Neural crest cell (in vitro differentiated cells): ENCODE results near the gene MSL3B.

ENCODE experiments used
- DNase-seq: peaks from one replicate; pipeline ENCODE4 v3.0.0; 2021; ENCODE audit warnings: low read depth, mixed read lengths, low spot score
- H3K27ac Mint-ChIP-seq: one replicate; pipeline ENCODE4 v1.8.0; 2021; ENCODE audit warnings: mild to moderate bottlenecking, mixed read lengths; ENCODE audit not compliant: unreplicated experiment
- H3K27me3 Mint-ChIP-seq: 2 replicates; pipeline ENCODE4 v1.8.0; 2021; ENCODE audit warnings: low read depth, mild to moderate bottlenecking, mixed read lengths
- H3K36me3 Mint-ChIP-seq: 2 replicates; pipeline ENCODE4 v1.8.0; 2021; ENCODE audit warnings: low read depth, mild to moderate bottlenecking, mixed read lengths
- H3K4me1 Mint-ChIP-seq: 2 replicates; pipeline ENCODE4 v1.8.0; 2021; ENCODE audit warnings: mixed read lengths
- H3K4me3 Mint-ChIP-seq: one replicate; pipeline ENCODE4 v1.8.0; 2021; ENCODE audit warnings: mild to moderate bottlenecking, mixed read lengths
- H3K9me3 Mint-ChIP-seq: 2 replicates; pipeline ENCODE4 v1.8.0; 2021; ENCODE audit warnings: mixed read lengths
- CTCF ChIP-seq: fragments of 200-600 bp; sonication (generic); conservative IDR thresholded peaks from 2 replicates; pipeline ENCODE4 v1.5.0; 2021; ENCODE audit warnings: antibody characterized with exemption, mild to moderate bottlenecking

The MSL3B gene

GRCh38 chr2:233867993-233868532 is at the start of gene MSL3B:
MSL3B (minus strand) TSS chr2:233868386.
- H3K36me3 Mint-ChIP-seq: peaks cover 44% of the 10 kb centered on the region
- peak; percentile 28 for DNase-seq
- no peak for TF ChIP-seq CTCF
- no peak within 1 kb of the TSS for H3K27ac Mint-ChIP-seq
- peaks cover 8% of the 10 kb centered on the region for H3K4me1 Mint-ChIP-seq
- peak within 1 kb of the TSS; percentile 89 for H3K4me3 Mint-ChIP-seq
- peaks cover 31% of the 10 kb centered on the region for H3K27me3 Mint-ChIP-seq
- peaks cover 21% of the 10 kb centered on the region for H3K9me3 Mint-ChIP-seq

- H3K27ac Mint-ChIP-seq: no peak within 1 kb of the TSS
- H3K9me3 Mint-ChIP-seq: no peaks in the 10 kb centered on the region
- no peak for TF ChIP-seq CTCF
- peaks cover 46% of the 10 kb centered on the region for H3K27me3 Mint-ChIP-seq
- no peaks in the 10 kb centered on the region for H3K36me3 Mint-ChIP-seq
- no peak for DNase-seq
- H3K4me3 Mint-ChIP-seq: no peak within 1 kb of the TSS
- H3K4me1 Mint-ChIP-seq: peaks cover 6% of the 10 kb centered on the region
Measured at GRCh38 chr2:233917116-233917515, 48.9 kb upstream of the MSL3B start, which contains the start of gene TRPM8. TRPM8 (plus strand) TSS chr2:233917373; CDS start chr2:233926538, 9,165 bp downstream.

- TF ChIP-seq CTCF: peak; percentile 46
- Mint-ChIP-seq H3K36me3 (no peaks in the 10 kb centered on the region), H3K27me3 (peaks cover 59% of the 10 kb centered on the region), H3K27ac (no peak overlapping the region), H3K9me3 (no peaks in the 10 kb centered on the region), H3K4me3 (no peak overlapping the region), H3K4me1 (peaks cover 6% of the 10 kb centered on the region)
- DNase-seq: no peak
Measured at GRCh38 chr2:233915128-233915527, 46.9 kb upstream of the MSL3B start.

GRCh38 chr2:233912691-233913423 is 44.7 kb upstream of the MSL3B start:
- Mint-ChIP-seq H3K4me3 (no peak overlapping the region), H3K4me1 (peaks cover 6% of the 10 kb centered on the region), H3K27me3 (peaks cover 62% of the 10 kb centered on the region), H3K27ac (no peak overlapping the region), H3K9me3 (no peaks in the 10 kb centered on the region), H3K36me3 (no peaks in the 10 kb centered on the region)
- DNase-seq: peak; percentile 60
- no peak for TF ChIP-seq CTCF

GRCh38 chr2:233907627-233908026 is 39.4 kb upstream of the MSL3B start:
- no peaks in the 10 kb centered on the region for H3K36me3 Mint-ChIP-seq
- no peak for TF ChIP-seq CTCF
- H3K4me1 Mint-ChIP-seq: no peaks in the 10 kb centered on the region
- H3K4me3 Mint-ChIP-seq: no peak overlapping the region
- H3K27me3 Mint-ChIP-seq: peaks cover 57% of the 10 kb centered on the region
- no peak overlapping the region for H3K27ac Mint-ChIP-seq
- H3K9me3 Mint-ChIP-seq: peaks cover 8% of the 10 kb centered on the region
- DNase-seq: no peak
